ENCODE measurements around the gene RPUSD1.

- no peak for TF ChIP-seq MYC (IDR thresholded peaks at IDR 0.05; ENCODE audit: low read depth, low read length)
- TF ChIP-seq, protein P1, sequence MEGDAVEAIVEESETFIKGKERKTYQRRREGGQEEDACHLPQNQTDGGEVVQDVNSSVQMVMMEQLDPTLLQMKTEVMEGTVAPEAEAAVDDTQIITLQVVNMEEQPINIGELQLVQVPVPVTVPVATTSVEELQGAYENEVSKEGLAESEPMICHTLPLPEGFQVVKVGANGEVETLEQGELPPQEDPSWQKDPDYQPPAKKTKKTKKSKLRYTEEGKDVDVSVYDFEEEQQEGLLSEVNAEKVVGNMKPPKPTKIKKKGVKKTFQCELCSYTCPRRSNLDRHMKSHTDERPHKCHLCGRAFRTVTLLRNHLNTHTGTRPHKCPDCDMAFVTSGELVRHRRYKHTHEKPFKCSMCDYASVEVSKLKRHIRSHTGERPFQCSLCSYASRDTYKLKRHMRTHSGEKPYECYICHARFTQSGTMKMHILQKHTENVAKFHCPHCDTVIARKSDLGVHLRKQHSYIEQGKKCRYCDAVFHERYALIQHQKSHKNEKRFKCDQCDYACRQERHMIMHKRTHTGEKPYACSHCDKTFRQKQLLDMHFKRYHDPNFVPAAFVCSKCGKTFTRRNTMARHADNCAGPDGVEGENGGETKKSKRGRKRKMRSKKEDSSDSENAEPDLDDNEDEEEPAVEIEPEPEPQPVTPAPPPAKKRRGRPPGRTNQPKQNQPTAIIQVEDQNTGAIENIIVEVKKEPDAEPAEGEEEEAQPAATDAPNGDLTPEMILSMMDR (IDR thresholded peaks at IDR 0.05; ENCODE audit: low read depth, low read length) = no peak
- TF ChIP-seq MAX (IDR thresholded peaks at IDR 0.05; ENCODE audit: low read depth, low read length) = no peak
These were observed 9.7 kb downstream of the RPUSD1 start for GRCh38 chr16:778447-778846.
